Measurements from ENCODE around the gene SCRN3. TPM values are rescaled to one million over a fixed set of nuclear protein-coding genes. Genes with fewer than 3 reads are reported as not detected.

Gene SCRN3
- polyA plus RNA-seq, 3 donors, result 6.5 to 11.2 (median 7.2) TPM

- peaks cover 0 to 1% (median 0%) of the 10 kb centered on the region in 7 donors for H3K9me3 Mint-ChIP-seq
- Histone ChIP-seq H3K9ac (ENCODE audit: insufficient read depth, low read length, poor library complexity, severe bottlenecking) (no peak overlapping the region), H3K79me2 (ENCODE audit: insufficient read depth, low read length) (no peaks in the 10 kb centered on the region), H2AFZ (ENCODE audit: insufficient read depth, low read depth, low read length, poor library complexity, severe bottlenecking) (no peak overlapping the region), H3K36me3 (replicated peaks in 1 of 2; ENCODE audit: control insufficient read depth in 1 of 2, insufficient read depth in 2 of 2, low read length in 2 of 2) (peaks cover 3 to 16% of the 10 kb centered on the region in 2 donors), H4K20me1 (ENCODE audit: insufficient read depth, low read length) (no peaks in the 10 kb centered on the region), H3K4me1 (ENCODE audit: control insufficient read depth in 1 of 2, insufficient read depth in 2 of 2, low read length in 2 of 2) (no peaks in the 10 kb centered on the region), H3K9me3 (replicated peaks in 1 of 2; ENCODE audit: control insufficient read depth in 1 of 2, insufficient read depth in 1 of 2, low read length in 2 of 2) (no peaks in the 10 kb centered on the region), H3K4me3 (replicated peaks in 1 of 3; ENCODE audit: low read depth in 2 of 3, low read length in 3 of 3) (no peak overlapping the region), H3K27me3 (ENCODE audit: control insufficient read depth in 2 of 2, insufficient read depth in 2 of 2, low read length in 2 of 2) (no peaks in the 10 kb centered on the region), H3K4me2 (replicated peaks; ENCODE audit: extremely low read depth, low read length, poor library complexity, severe bottlenecking) (no peak overlapping the region), H3K27ac (ENCODE audit: low read depth in 1 of 2, low read length in 2 of 2) (no peak overlapping the region)
- no peak for DNase-seq
- H3K27ac Mint-ChIP-seq, result no peak overlapping the region
- WGBS (ENCODE audit: insufficient coverage), result no CpG with 5 or more reads among the region's 2 CpGs
- H3K4me1 Mint-ChIP-seq, result no peaks in the 10 kb centered on the region
- TF ChIP-seq CTCF (IDR thresholded peaks at IDR 0.05), result no peak
- H3K36me3 Mint-ChIP-seq, result peaks cover 43 to 50% of the 10 kb centered on the region in 2 donors
- no peak overlapping the region for H3K4me3 Mint-ChIP-seq
- intact Hi-C loops (cut with micrococcal nuclease), result no loop called here
- peaks cover 0 to under 1% (median 0%) of the 10 kb centered on the region in 3 donors for H3K27me3 Mint-ChIP-seq (ENCODE audit: low read depth in 3 of 3)
These were observed 53.5 kb downstream of the SCRN3 start for GRCh38 chr2:174449033-174449432.

GRCh38 chr2:174450021-174450816 lies 54.7 kb downstream of the SCRN3 start:
- Mint-ChIP-seq H3K27ac (no peak overlapping the region), H3K4me1 (no peaks in the 10 kb centered on the region), H3K4me3 (no peak overlapping the region), H3K9me3 (peaks cover 0 to 1% (median 0%) of the 10 kb centered on the region in 7 donors), H3K27me3 (ENCODE audit: low read depth in 3 of 3) (peaks cover 0 to 6% (median 0%) of the 10 kb centered on the region in 3 donors), H3K36me3 (peaks cover 34 to 40% of the 10 kb centered on the region in 2 donors)
- Histone ChIP-seq H3K4me3 (replicated peaks in 1 of 3; ENCODE audit: low read depth in 2 of 3, low read length in 3 of 3) (no peak overlapping the region), H3K4me1 (ENCODE audit: control insufficient read depth in 1 of 2, insufficient read depth in 2 of 2, low read length in 2 of 2) (no peaks in the 10 kb centered on the region), H4K20me1 (ENCODE audit: insufficient read depth, low read length) (no peaks in the 10 kb centered on the region), H3K27ac (ENCODE audit: low read depth in 1 of 2, low read length in 2 of 2) (no peak overlapping the region), H3K4me2 (replicated peaks; ENCODE audit: extremely low read depth, low read length, poor library complexity, severe bottlenecking) (no peak overlapping the region), H3K27me3 (ENCODE audit: control insufficient read depth in 2 of 2, insufficient read depth in 2 of 2, low read length in 2 of 2) (no peaks in the 10 kb centered on the region), H2AFZ (ENCODE audit: insufficient read depth, low read depth, low read length, poor library complexity, severe bottlenecking) (no peak overlapping the region), H3K9me3 (replicated peaks in 1 of 2; ENCODE audit: control insufficient read depth in 1 of 2, insufficient read depth in 1 of 2, low read length in 2 of 2) (no peaks in the 10 kb centered on the region), H3K36me3 (replicated peaks in 1 of 2; ENCODE audit: control insufficient read depth in 1 of 2, insufficient read depth in 2 of 2, low read length in 2 of 2) (peaks cover 0 to 9% of the 10 kb centered on the region in 2 donors), H3K9ac (ENCODE audit: insufficient read depth, low read length, poor library complexity, severe bottlenecking) (no peak overlapping the region), H3K79me2 (ENCODE audit: insufficient read depth, low read length) (no peaks in the 10 kb centered on the region)
- DNase-seq, result no peak
- 100% methylated on average over 1 of the region's 4 CpGs for WGBS (ENCODE audit: insufficient coverage)
- intact Hi-C loops (cut with micrococcal nuclease), result no loop called here
- no peak for TF ChIP-seq CTCF (IDR thresholded peaks at IDR 0.05)

All from CD14-positive monocyte (primary cell).